Glutamatergic neuron (in vitro differentiated cells): ENCODE data around the gene ACOXL. TPM values are rescaled to one million over a fixed set of nuclear protein-coding genes. Genes with fewer than 3 reads are reported as not detected.

ENCODE experiments used
- DNase-seq: peaks from one replicate; pipeline ENCODE4 v3.0.0; 2022
- H3K27ac Mint-ChIP-seq: one replicate; pipeline ENCODE4 v1.8.0; 2020; ENCODE audit warnings: mild to moderate bottlenecking, mixed read lengths, inconsistent platforms; ENCODE audit not compliant: unreplicated experiment
- H3K27me3 Mint-ChIP-seq: one replicate; pipeline ENCODE4 v1.8.0; 2020; ENCODE audit warnings: mild to moderate bottlenecking, moderate library complexity, mixed read lengths, inconsistent platforms; ENCODE audit not compliant: unreplicated experiment
- H3K36me3 Mint-ChIP-seq: one replicate; pipeline ENCODE4 v1.8.0; 2020; ENCODE audit warnings: mild to moderate bottlenecking, mixed read lengths, inconsistent platforms; ENCODE audit not compliant: unreplicated experiment
- H3K4me1 Mint-ChIP-seq: one replicate; pipeline ENCODE4 v1.8.0; 2020; ENCODE audit warnings: mild to moderate bottlenecking, low read depth, mixed read lengths, inconsistent platforms; ENCODE audit not compliant: unreplicated experiment
- H3K4me3 Mint-ChIP-seq: one replicate; pipeline ENCODE4 v1.8.0; 2020; ENCODE audit warnings: mild to moderate bottlenecking, mixed read lengths, inconsistent platforms; ENCODE audit not compliant: unreplicated experiment
- H3K9me3 Mint-ChIP-seq: one replicate; pipeline ENCODE4 v1.8.0; 2020; ENCODE audit warnings: mild to moderate bottlenecking, moderate library complexity, mixed read lengths, inconsistent platforms; ENCODE audit not compliant: unreplicated experiment
- total RNA-seq: library from RNA; stranded (reverse); fragmentation: NEBNext Ultra II Directional; extraction: Animal tissue kit (Norgen Biotek cat#: 25700); gene quantifications from one replicate; pipeline ENCODE4 v1.2.1, GENCODE V29; 2021; ENCODE audit not compliant: unreplicated experiment
- TF ChIP-seq, protein P1 (sequence below): fragments of 200-600 bp; sonication (generic); IDR thresholded peaks from one replicate; pipeline ENCODE4 v1.5.0; 2021; ENCODE audit not compliant: partially characterized antibody, unreplicated experiment

ACOXL gene
- total RNA-seq, 1 donor from 2014 or later = 1.4 TPM

DNA sequence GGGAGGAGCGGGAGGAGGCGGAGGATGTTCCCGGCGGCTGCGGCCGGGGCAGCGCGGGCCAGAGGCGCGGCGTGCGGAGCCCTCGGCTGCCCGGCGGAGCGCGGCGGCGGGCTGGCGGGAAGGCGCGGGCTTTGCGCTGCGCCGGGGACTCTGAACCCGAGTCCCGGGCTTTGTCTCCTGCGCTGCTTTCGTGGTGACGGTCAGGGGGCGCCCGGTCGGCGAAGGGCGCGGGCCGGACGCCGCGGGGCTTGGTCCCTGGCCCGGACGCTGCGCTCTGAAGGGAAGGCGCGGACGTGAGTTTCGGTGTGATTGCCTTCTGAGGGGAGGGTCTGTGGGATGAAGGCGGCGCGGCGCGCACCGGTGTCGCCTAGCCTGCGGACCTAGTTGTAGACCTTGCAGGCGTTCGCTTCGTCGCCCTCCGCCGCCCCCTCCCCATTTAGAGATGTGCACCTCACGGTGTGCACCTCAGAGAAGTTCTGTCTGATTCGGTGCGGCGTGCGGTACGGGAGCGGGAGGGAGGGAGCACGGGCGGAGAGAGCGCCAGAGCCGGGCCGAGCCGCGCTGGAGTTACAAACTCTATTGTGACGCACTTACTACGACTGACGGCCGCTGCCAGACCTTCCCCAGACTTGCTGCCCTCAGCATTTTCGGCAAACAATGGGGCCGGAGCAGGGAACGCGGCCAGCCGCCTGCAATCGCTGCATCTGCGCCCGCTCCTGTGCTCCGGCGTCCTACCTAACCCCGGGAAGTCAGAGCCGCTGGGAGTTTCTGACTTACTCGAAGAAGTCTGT is 390.5 kb downstream of the ACOXL start:
- Mint-ChIP-seq H3K9me3 (peaks cover 12% of the 10 kb centered on the region), H3K4me1 (peaks cover 16% of the 10 kb centered on the region), H3K27me3 (peaks cover 15% of the 10 kb centered on the region), H3K27ac (peak overlapping the region; percentile 85), H3K4me3 (peak overlapping the region; percentile 89), H3K36me3 (no peaks in the 10 kb centered on the region)
- TF ChIP-seq, protein P1, sequence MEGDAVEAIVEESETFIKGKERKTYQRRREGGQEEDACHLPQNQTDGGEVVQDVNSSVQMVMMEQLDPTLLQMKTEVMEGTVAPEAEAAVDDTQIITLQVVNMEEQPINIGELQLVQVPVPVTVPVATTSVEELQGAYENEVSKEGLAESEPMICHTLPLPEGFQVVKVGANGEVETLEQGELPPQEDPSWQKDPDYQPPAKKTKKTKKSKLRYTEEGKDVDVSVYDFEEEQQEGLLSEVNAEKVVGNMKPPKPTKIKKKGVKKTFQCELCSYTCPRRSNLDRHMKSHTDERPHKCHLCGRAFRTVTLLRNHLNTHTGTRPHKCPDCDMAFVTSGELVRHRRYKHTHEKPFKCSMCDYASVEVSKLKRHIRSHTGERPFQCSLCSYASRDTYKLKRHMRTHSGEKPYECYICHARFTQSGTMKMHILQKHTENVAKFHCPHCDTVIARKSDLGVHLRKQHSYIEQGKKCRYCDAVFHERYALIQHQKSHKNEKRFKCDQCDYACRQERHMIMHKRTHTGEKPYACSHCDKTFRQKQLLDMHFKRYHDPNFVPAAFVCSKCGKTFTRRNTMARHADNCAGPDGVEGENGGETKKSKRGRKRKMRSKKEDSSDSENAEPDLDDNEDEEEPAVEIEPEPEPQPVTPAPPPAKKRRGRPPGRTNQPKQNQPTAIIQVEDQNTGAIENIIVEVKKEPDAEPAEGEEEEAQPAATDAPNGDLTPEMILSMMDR = no peak
- peak; percentile 75 for DNase-seq

DNA sequence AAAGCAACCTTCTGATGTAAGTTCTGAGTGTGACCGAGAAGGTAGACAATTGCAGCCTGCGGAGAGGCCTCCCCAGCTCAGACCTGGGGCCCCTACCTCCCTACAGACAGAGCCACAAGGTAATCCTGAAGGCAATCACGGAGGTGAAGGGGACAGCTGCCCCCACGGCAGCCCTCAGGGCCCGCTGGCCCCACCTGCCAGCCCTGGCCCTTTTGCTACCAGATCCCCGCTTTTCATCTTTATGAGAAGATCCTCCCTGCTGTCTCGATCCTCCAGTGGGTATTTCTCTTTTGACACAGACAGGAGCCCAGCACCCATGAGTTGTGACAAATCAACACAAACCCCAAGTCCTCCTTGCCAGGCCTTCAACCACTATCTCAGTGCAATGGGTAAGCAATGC is 391.4 kb downstream of the ACOXL start:
- Mint-ChIP-seq H3K4me3 (peak overlapping the region; percentile 89), H3K27ac (peak overlapping the region; percentile 57), H3K36me3 (no peaks in the 10 kb centered on the region), H3K9me3 (peaks cover 7% of the 10 kb centered on the region), H3K4me1 (peaks cover 9% of the 10 kb centered on the region), H3K27me3 (peaks cover 6% of the 10 kb centered on the region)
- no peak for DNase-seq
- TF ChIP-seq, protein P1 = no peak

DNA sequence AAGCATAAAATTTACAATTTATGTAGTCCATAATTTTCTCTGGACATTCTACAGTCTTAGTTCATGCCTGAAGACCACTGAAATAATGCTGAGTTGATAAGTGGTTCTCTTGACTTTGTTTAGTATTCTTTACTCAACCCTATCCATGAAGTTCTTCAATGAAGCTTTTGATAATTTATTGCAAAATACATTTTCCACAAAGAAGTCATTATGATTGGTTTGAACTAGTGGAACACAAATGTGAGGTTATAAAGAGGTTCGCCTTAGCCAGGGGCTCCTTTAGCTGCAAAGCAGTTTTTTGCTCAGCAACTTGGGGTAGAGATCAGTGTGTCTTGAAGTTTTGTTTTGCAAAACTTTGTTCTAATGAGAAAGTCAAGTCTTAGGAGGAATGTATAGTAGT is 394.2 kb downstream of the ACOXL start:
- peaks cover 9% of the 10 kb centered on the region for H3K4me1 Mint-ChIP-seq
- no peaks in the 10 kb centered on the region for H3K36me3 Mint-ChIP-seq
- H3K4me3 Mint-ChIP-seq = no peak overlapping the region
- no peak for DNase-seq
- H3K27ac Mint-ChIP-seq = no peak overlapping the region
- H3K9me3 Mint-ChIP-seq = peaks cover 5% of the 10 kb centered on the region
- peaks cover 2% of the 10 kb centered on the region for H3K27me3 Mint-ChIP-seq
- TF ChIP-seq, protein P1 = no peak

DNA sequence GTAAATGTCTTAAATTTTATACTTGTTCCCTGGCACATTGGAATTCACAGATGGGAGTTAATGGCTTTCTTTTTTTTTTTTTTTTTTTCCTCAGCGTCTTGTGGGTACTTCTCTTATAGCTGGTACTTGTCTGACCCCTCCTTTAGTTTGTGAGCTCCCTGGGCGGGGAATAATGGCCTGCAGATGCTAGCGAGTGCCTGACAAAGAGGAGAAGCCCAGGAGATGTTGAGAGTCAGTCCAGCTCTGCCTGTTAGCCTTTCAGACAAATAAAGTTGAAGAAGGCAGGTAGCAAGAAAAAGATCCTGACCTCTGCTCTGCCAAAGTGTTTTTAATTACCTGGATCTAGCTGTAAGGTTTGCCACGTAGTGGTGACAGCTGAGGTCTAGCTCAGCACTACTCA is 395.0 kb downstream of the ACOXL start:
- H3K36me3 Mint-ChIP-seq = no peaks in the 10 kb centered on the region
- no peaks in the 10 kb centered on the region for H3K27me3 Mint-ChIP-seq
- peaks cover 5% of the 10 kb centered on the region for H3K9me3 Mint-ChIP-seq
- H3K4me1 Mint-ChIP-seq = peaks cover 12% of the 10 kb centered on the region
- DNase-seq = no peak
- TF ChIP-seq, protein P1 = no peak
- H3K4me3 Mint-ChIP-seq = no peak overlapping the region
- H3K27ac Mint-ChIP-seq = no peak overlapping the region

DNA sequence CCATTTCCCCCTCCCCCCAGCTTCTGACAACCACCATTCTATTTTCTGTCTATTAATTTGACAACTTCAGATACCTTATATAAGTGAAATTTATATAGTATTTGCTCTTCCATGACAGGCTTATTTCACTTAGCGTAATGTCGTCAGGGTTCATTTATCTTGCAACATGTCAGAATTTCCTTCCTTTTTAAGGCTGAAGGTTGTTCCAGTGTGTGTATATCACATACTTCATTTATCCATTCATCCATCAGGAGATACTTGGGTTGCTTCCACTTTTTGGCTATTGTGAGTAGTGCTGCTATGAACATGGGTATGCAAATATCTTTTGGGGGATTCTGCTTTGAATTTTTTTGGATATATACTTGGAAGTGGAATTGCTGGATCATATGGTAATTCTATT is 395.7 kb downstream of the ACOXL start:
- H3K4me1 Mint-ChIP-seq = peaks cover 12% of the 10 kb centered on the region
- H3K27ac Mint-ChIP-seq = no peak overlapping the region
- TF ChIP-seq, protein P1 = no peak
- no peak overlapping the region for H3K4me3 Mint-ChIP-seq
- no peaks in the 10 kb centered on the region for H3K27me3 Mint-ChIP-seq
- peaks cover 5% of the 10 kb centered on the region for H3K9me3 Mint-ChIP-seq
- DNase-seq = no peak
- H3K36me3 Mint-ChIP-seq = no peaks in the 10 kb centered on the region
